Thyroid gland (tissue), 4 donors: ENCODE measurements around the gene RAP1GAP2. TPM values are rescaled to one million over a fixed set of nuclear protein-coding genes. Genes with fewer than 3 reads are reported as not detected.

Experiments
- DNase-seq, 2 donors: peaks; one replicate each; pipeline ENCODE4 v3.0.0-alpha.2; 2019
- H3K27ac ChIP-seq, 3 donors: fragments of 200-600 bp; sonication (generic); 1 replicate in 2 of 3; 2 replicates in 1 of 3; pipeline ENCODE4 v1.5.1; 2016 to 2019; ENCODE audit warnings: mild to moderate bottlenecking in 1 of 3, moderate library complexity in 1 of 3
- H3K27me3 ChIP-seq: fragments of 200-600 bp; sonication (generic); one replicate; pipeline ENCODE4 v1.5.1; 2019
- H3K36me3 ChIP-seq, 2 donors: fragments of 200-600 bp; sonication (generic); one replicate each; pipeline ENCODE4 v1.5.1; 2016 to 2019
- H3K4me1 ChIP-seq, 2 donors: fragments of 200-600 bp; sonication (generic); one replicate each; pipeline ENCODE4 v1.5.1; 2017 to 2019
- H3K4me3 ChIP-seq, 3 donors: fragments of 200-600 bp; sonication (generic); replicated peaks in 1 of 3; 1 replicate in 2 of 3; 2 replicates in 1 of 3; pipeline ENCODE4 v1.5.1; 2016; ENCODE audit warnings: mild to moderate bottlenecking in 1 of 3
- H3K9me3 ChIP-seq: fragments of 200-600 bp; sonication (generic); one replicate; pipeline ENCODE4 v1.5.1; 2017
- CTCF ChIP-seq, 6 experiments: fragments of 200-600 bp in 3 of 6; fragments of 450-650 bp in 3 of 6; sonication (generic) in 3 of 6; IDR thresholded peaks; one replicate each; pipeline ENCODE4 v1.5.1; 2016 to 2019; ENCODE audit warnings: antibody characterized with exemption in 6 of 6, mild to moderate bottlenecking in 2 of 6, inconsistent platforms in 1 of 6, moderate library complexity in 1 of 6
- POLR2A ChIP-seq, 2 donors: fragments of 450-650 bp; IDR thresholded peaks; one replicate each; pipeline ENCODE4 v1.6.1; 2017; ENCODE audit warnings: antibody characterized with exemption in 2 of 2, mild to moderate bottlenecking in 2 of 2, moderate library complexity in 1 of 2
- WGBS, 2 donors: methylation state at CpG; one replicate each; pipeline ENCODE4 v1.1.5; 2017; 5-methylcytosine and 5-hydroxymethylcytosine counted together
- intact Hi-C: fragments of 100-400 bp; cut with DNase I; formaldehyde crosslinking; loops from one replicate; pipeline ENCODE4 v1.15.1; 2023
- total RNA-seq, 4 donors: library from RNA; depleted of rRNA; stranded (reverse); fragments of >200 nt; gene quantifications; one replicate each; pipeline ENCODE4 v1.2.3, GENCODE V29; 2016

RAP1GAP2 gene
- total RNA-seq, 4 donors from 2014 or later, result 5.9 to 8.4 (median 6.8) TPM

GRCh38 chr17:2776589-2777241 is 19.5 kb upstream of the RAP1GAP2 start:
- no peak overlapping the region for H3K27ac ChIP-seq
- no peak for TF ChIP-seq POLR2A (IDR thresholded peaks at IDR 0.05)
- TF ChIP-seq CTCF (IDR thresholded peaks at IDR 0.05), result no peak
- no peaks in the 10 kb centered on the region for H3K36me3 ChIP-seq
- intact Hi-C loops, result no loop called here
- H3K4me1 ChIP-seq, result peaks cover 0 to 6% of the 10 kb centered on the region in 2 donors
- H3K27me3 ChIP-seq, result no peaks in the 10 kb centered on the region
- H3K9me3 ChIP-seq, result no peaks in the 10 kb centered on the region
- H3K4me3 ChIP-seq, result no peak overlapping the region
- DNase-seq, result no peak
- 0% methylated on average over 8 to 11 of the region's 80 CpGs for WGBS, 2 donors

GRCh38 chr17:2777242-2777867 is 18.9 kb upstream of the RAP1GAP2 start:
- Histone ChIP-seq H3K4me1 (peaks cover 0 to 6% of the 10 kb centered on the region in 2 donors), H3K9me3 (no peaks in the 10 kb centered on the region), H3K4me3 (no peak overlapping the region), H3K27ac (no peak overlapping the region), H3K27me3 (no peaks in the 10 kb centered on the region), H3K36me3 (no peaks in the 10 kb centered on the region)
- WGBS, 2 donors, result 0 to 38% methylated on average over 4 to 11 of the region's 11 CpGs
- intact Hi-C loops, result no loop called here
- TF ChIP-seq CTCF (IDR thresholded peaks at IDR 0.05), result no peak
- TF ChIP-seq POLR2A (IDR thresholded peaks at IDR 0.05), result no peak
- DNase-seq, result no peak

- WGBS, 2 donors, result 68 to 75% methylated on average over 5 to 6 of the region's 6 CpGs
- no peak for DNase-seq
- no peak overlapping the region for H3K27ac ChIP-seq
- intact Hi-C loops, result no loop called here
- no peak for TF ChIP-seq POLR2A (IDR thresholded peaks at IDR 0.05)
- no peak for TF ChIP-seq CTCF (IDR thresholded peaks at IDR 0.05)
- no peaks in the 10 kb centered on the region for H3K36me3 ChIP-seq
- H3K4me1 ChIP-seq, result peaks cover 0 to 6% of the 10 kb centered on the region in 2 donors
- no peaks in the 10 kb centered on the region for H3K27me3 ChIP-seq
- no peaks in the 10 kb centered on the region for H3K9me3 ChIP-seq
- H3K4me3 ChIP-seq, result no peak overlapping the region
Observed at GRCh38 chr17:2778489-2778888, 17.7 kb upstream of the RAP1GAP2 start.

GRCh38 chr17:2779545-2779944 is 16.7 kb upstream of the RAP1GAP2 start:
- WGBS, 2 donors, result 70 to 77% methylated on average over 7 of the region's 7 CpGs
- intact Hi-C loops, result no loop called here

More at GRCh38 chr17:2779545-2779944, 16.7 kb upstream of the RAP1GAP2 start:
- Histone ChIP-seq H3K27me3 (no peaks in the 10 kb centered on the region), H3K36me3 (no peaks in the 10 kb centered on the region), H3K4me3 (no peak overlapping the region), H3K9me3 (no peaks in the 10 kb centered on the region), H3K4me1 (peaks cover 0 to 6% of the 10 kb centered on the region in 2 donors), H3K27ac (no peak overlapping the region)
- TF ChIP-seq POLR2A (IDR thresholded peaks at IDR 0.05), result no peak
- TF ChIP-seq CTCF (IDR thresholded peaks at IDR 0.05), result no peak
- no peak for DNase-seq
